Measurements from ENCODE around the gene GPANK1. TPM values are rescaled to one million over a fixed set of nuclear protein-coding genes. Genes with fewer than 3 reads are reported as not detected.
"Not testable (repeated sequence)": the region's sequence is repeated elsewhere in the genome, so short reads cannot be mapped to it uniquely, and the experiment has no call there.

Gene GPANK1
- total RNA-seq, 1 experiment from 2014 or later, result 11.5 TPM

DNA sequence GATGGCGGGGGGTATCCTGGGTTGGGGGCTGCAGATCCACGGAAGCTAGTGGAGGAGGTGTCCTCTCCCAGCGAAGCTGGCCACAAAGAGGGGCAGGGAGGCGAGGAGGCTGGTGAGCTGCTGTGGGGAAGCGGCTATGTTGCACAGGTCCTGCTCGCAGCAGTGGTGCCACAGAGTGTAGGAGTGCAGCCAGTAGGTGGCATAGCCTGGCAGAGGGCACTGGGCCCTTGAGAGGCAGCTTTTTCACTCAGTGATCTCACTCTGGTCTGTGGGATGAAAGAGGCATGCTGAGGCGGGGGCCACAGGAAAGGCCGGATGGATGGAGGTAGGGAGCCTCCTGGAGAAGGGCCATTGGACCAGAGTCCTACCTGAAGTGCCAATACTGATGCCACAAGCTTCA, 47.5 kb upstream of the GPANK1 start:
- no peak overlapping the region for H3K27ac ChIP-seq
- no peaks in the 10 kb centered on the region for H3K27me3 ChIP-seq (ENCODE audit: insufficient read depth, low read depth)
- H4K20me1 ChIP-seq (ENCODE audit: insufficient read depth), result no peaks in the 10 kb centered on the region
- no TSS peak for BruUV-seq (replicated peaks)
- TF ChIP-seq, protein P1, sequence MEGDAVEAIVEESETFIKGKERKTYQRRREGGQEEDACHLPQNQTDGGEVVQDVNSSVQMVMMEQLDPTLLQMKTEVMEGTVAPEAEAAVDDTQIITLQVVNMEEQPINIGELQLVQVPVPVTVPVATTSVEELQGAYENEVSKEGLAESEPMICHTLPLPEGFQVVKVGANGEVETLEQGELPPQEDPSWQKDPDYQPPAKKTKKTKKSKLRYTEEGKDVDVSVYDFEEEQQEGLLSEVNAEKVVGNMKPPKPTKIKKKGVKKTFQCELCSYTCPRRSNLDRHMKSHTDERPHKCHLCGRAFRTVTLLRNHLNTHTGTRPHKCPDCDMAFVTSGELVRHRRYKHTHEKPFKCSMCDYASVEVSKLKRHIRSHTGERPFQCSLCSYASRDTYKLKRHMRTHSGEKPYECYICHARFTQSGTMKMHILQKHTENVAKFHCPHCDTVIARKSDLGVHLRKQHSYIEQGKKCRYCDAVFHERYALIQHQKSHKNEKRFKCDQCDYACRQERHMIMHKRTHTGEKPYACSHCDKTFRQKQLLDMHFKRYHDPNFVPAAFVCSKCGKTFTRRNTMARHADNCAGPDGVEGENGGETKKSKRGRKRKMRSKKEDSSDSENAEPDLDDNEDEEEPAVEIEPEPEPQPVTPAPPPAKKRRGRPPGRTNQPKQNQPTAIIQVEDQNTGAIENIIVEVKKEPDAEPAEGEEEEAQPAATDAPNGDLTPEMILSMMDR (conservative IDR thresholded peaks at IDR 0.05), result peak; percentile 33; the same call in 1 of the 2 replicates
- no peak for TF ChIP-seq EZH2 (IDR thresholded peaks at IDR 0.05; ENCODE audit: low read depth)
- no peaks in the 10 kb centered on the region for H3K79me2 ChIP-seq (ENCODE audit: low read depth)
- no peak for DNase-seq
- no peak overlapping the region for H3K4me3 ChIP-seq
- H3K9me2 ChIP-seq (ENCODE audit: insufficient read depth), result no peaks in the 10 kb centered on the region
- H3K9me3 ChIP-seq (ENCODE audit: insufficient read depth, low read depth), result no peaks in the 10 kb centered on the region
- ChIA-PET POLR2A (ENCODE audit: unreplicated experiment) (interaction anchor here (0.5 kb wide), 1 partner anchor 108 kb away, joined by 14 read pairs; no protein-coding TSS in a partner anchor), CTCF (interaction anchor here (1.1 kb wide), 1 partner anchor 27 kb away, joined by 3 read pairs; the partner anchor contains the start of gene MSH5)
- no peaks in the 10 kb centered on the region for H3K36me3 ChIP-seq (ENCODE audit: low read depth)
- no peak overlapping the region for H2AFZ ChIP-seq
- peaks cover under 1% of the 10 kb centered on the region; the same call in 1 of the 2 replicates for H3F3A ChIP-seq (ENCODE audit: insufficient read depth, low read depth)
- no peak overlapping the region for H3K4me2 ChIP-seq
- peaks cover 2% of the 10 kb centered on the region for H3K4me1 ChIP-seq (replicated peaks; ENCODE audit: insufficient read depth)
- intact Hi-C loops (cut with micrococcal nuclease; ENCODE audit: unreplicated experiment), result no loop called here

GRCh38 chr6:31711233-31711632, 46.4 kb upstream of the GPANK1 start:
- Histone ChIP-seq H3K36me3 (ENCODE audit: low read depth) (no peaks in the 10 kb centered on the region), H3K27me3 (ENCODE audit: insufficient read depth, low read depth) (no peaks in the 10 kb centered on the region), H3K27ac (no peak overlapping the region), H3K4me1 (replicated peaks; ENCODE audit: insufficient read depth) (no peaks in the 10 kb centered on the region; the same call in 1 of the 2 replicates), H3K9me3 (ENCODE audit: insufficient read depth, low read depth) (no peaks in the 10 kb centered on the region), H3K9me2 (ENCODE audit: insufficient read depth) (no peaks in the 10 kb centered on the region), H3F3A (ENCODE audit: insufficient read depth, low read depth) (no peaks in the 10 kb centered on the region), H3K4me2 (no peak overlapping the region), H3K4me3 (no peak overlapping the region), H3K79me2 (ENCODE audit: low read depth) (no peaks in the 10 kb centered on the region), H2AFZ (no peak overlapping the region), H4K20me1 (ENCODE audit: insufficient read depth) (no peaks in the 10 kb centered on the region)
- DNase-seq, result no peak
- ChIA-PET POLR2A (ENCODE audit: unreplicated experiment) (no interaction called here), CTCF (interaction anchor here (0.5 kb wide), 2 partner anchors 17 to 59 kb away, joined by 3 to 15 read pairs; no protein-coding TSS in a partner anchor)
- intact Hi-C loops (cut with micrococcal nuclease; ENCODE audit: unreplicated experiment), result no loop called here
- no TSS peak for BruUV-seq (replicated peaks)
- TF ChIP-seq, protein P1 (conservative IDR thresholded peaks at IDR 0.05), result no peak
- TF ChIP-seq EZH2 (IDR thresholded peaks at IDR 0.05; ENCODE audit: low read depth), result no peak

DNA sequence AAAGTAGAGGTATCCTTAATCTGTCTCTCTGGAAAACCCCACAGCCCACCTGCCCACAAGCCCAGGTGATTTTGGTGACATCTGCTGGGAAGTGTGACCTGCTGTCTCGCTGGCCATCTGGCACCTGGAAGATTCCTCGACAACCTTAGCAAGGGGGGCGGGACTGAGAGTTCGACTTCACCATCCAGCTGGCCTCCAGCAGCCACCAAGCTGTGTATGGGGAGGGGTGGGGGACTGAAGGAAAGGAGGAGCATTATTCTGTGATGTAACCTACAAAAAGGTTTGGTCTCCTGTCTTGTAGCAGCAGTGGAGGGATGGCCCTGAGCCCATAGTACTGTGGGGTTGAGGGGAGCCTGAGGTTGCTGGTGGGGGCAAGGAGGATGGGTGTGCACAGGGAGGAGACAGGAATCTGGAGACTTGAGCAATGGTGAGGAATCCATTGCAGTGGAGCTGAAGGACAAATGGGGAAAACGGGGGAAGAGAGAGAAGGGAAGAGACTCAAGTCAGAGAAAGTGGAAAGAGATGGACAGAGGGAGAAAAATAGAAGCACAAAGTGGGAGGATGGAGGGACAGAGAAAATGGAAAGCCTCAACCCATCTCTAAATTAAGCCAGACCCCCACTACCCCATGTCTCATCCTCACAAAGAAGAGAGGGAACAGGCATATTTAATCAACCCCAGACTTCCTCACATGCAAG, 45.9 kb upstream of the GPANK1 start:
- DNase-seq, result no peak
- intact Hi-C loops (cut with micrococcal nuclease; ENCODE audit: unreplicated experiment), result no loop called here
- Histone ChIP-seq H3K79me2 (ENCODE audit: low read depth) (no peaks in the 10 kb centered on the region), H3F3A (ENCODE audit: insufficient read depth, low read depth) (no peaks in the 10 kb centered on the region), H3K27me3 (ENCODE audit: insufficient read depth, low read depth) (no peaks in the 10 kb centered on the region), H2AFZ (no peak overlapping the region), H3K27ac (no peak overlapping the region), H3K4me2 (no peak overlapping the region), H3K4me3 (no peak overlapping the region), H3K9me2 (ENCODE audit: insufficient read depth) (no peaks in the 10 kb centered on the region), H4K20me1 (ENCODE audit: insufficient read depth) (no peaks in the 10 kb centered on the region), H3K9me3 (ENCODE audit: insufficient read depth, low read depth) (no peaks in the 10 kb centered on the region), H3K4me1 (replicated peaks; ENCODE audit: insufficient read depth) (no peaks in the 10 kb centered on the region; the same call in 1 of the 2 replicates), H3K36me3 (ENCODE audit: low read depth) (no peaks in the 10 kb centered on the region)
- TF ChIP-seq EZH2 (IDR thresholded peaks at IDR 0.05; ENCODE audit: low read depth), result no peak
- TF ChIP-seq, protein P1 (conservative IDR thresholded peaks at IDR 0.05), result no peak
- CTCF ChIA-PET, result interaction anchor here (0.5 kb wide), 1 partner anchor 17 kb away, joined by 3 read pairs; no protein-coding TSS in a partner anchor
- BruUV-seq (replicated peaks), result no TSS peak
- POLR2A ChIA-PET (ENCODE audit: unreplicated experiment), result no interaction called here

- POLR2A ChIA-PET (ENCODE audit: unreplicated experiment); DNase-seq; H3K4me2 ChIP-seq; H3F3A ChIP-seq (ENCODE audit: insufficient read depth, low read depth); H3K9me2 ChIP-seq (ENCODE audit: insufficient read depth); H3K4me3 ChIP-seq; H3K9me3 ChIP-seq (ENCODE audit: insufficient read depth, low read depth); H3K4me1 ChIP-seq (replicated peaks; ENCODE audit: insufficient read depth); H3K27ac ChIP-seq; CTCF ChIA-PET; intact Hi-C loops (cut with micrococcal nuclease; ENCODE audit: unreplicated experiment); H2AFZ ChIP-seq; BruUV-seq (replicated peaks); H4K20me1 ChIP-seq (ENCODE audit: insufficient read depth); H3K36me3 ChIP-seq (ENCODE audit: low read depth); H3K79me2 ChIP-seq (ENCODE audit: low read depth); H3K27me3 ChIP-seq (ENCODE audit: insufficient read depth, low read depth): not testable (repeated sequence)
Measured at GRCh38 chr6:31709157-31709556, 44.4 kb upstream of the GPANK1 start.
